ENCODE results near the gene FFAR2. TPM values are rescaled to one million over a fixed set of nuclear protein-coding genes. Genes with fewer than 3 reads are reported as not detected.

FFAR2 gene
- total RNA-seq, 5 donors from 2014 or later (not counting 1 experiment from before 2014, with no cell fraction given) = not detected

DNA sequence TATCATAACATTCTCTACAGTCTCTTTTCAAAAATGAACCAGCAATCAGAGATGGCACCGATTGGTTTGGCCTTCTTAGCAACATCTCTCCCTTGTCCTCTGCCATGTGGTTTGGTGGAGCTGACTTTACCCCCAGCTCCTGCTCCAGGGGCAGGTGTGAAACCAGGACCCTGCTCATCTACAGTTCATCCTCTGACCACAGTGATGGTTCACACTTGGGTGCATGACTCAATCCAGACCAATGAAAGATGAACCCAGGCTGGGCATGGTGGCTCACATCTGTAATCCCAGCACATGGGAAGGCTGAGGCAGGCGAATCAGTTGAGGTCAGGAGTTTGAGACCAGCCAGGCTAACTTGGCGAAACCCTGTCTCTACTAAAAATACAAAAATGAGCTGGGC, 33.6 kb upstream of the FFAR2 start:
- H3K36me3 ChIP-seq (ENCODE audit: control insufficient read depth in 2 of 2, extremely low read depth in 1 of 2, insufficient read depth in 1 of 2, low read length in 1 of 2) = no peaks in the 10 kb centered on the region
- DNase-seq (no peak), ATAC-seq (replicated peaks in 1 of 4) (no peak)
- peaks cover 3 to 17% of the 10 kb centered on the region in 2 experiments for H3K27me3 ChIP-seq (replicated peaks in 1 of 2; ENCODE audit: control insufficient read depth in 2 of 2, extremely low read depth in 1 of 2, insufficient read depth in 2 of 2, low read length in 1 of 2)
- H3K9me3 ChIP-seq = no peaks in the 10 kb centered on the region
- no peak overlapping the region for H3K27ac Mint-ChIP-seq
- no peak overlapping the region for H3K4me3 ChIP-seq (ENCODE audit: control insufficient read depth in 1 of 2, extremely low read depth in 1 of 2, low read length in 1 of 2)
- H3K27me3 Mint-ChIP-seq = peaks cover 24 to 34% of the 10 kb centered on the region in 2 donors
- H3K36me3 Mint-ChIP-seq = no peaks in the 10 kb centered on the region
- H3K4me3 Mint-ChIP-seq = no peak overlapping the region
- ChIA-PET CTCF (interaction anchor here in 1 of 2 donors (0.6 kb wide), 1 partner anchor 677 kb away, joined by 3 read pairs; no protein-coding TSS in a partner anchor), POLR2A (no interaction called here)
- no peaks in the 10 kb centered on the region for H3K9me3 Mint-ChIP-seq
- no peaks in the 10 kb centered on the region for H3K4me1 Mint-ChIP-seq
- 93% methylated on average over 2 of the region's 3 CpGs for WGBS (ENCODE audit: insufficient coverage)
- no peak overlapping the region for H3K27ac ChIP-seq (ENCODE audit: low read length)
- no peaks in the 10 kb centered on the region for H3K4me1 ChIP-seq (ENCODE audit: control insufficient read depth in 1 of 2, extremely low read depth in 1 of 2, insufficient read depth in 2 of 2, low read length in 2 of 2)

DNA sequence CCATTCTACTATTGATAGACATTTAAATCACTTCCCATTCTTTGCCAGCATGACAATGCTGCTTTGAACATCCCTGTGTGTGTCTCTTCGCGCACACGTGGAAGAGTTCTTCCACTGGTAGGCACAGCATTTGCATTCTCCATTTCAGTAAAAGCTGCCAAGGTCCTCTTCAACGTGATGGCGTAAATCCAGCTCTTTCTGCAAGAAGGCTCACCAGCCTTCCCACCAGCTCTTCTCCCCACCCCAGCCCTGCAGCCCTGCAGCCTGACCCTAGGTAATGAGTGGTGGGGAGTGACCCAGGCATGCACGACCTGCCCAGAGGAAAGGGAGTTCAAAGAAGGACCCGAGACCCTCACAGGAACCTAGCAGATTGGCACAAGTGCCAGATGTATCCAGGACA, 31.7 kb upstream of the FFAR2 start:
- Histone ChIP-seq H3K36me3 (ENCODE audit: control insufficient read depth in 2 of 2, extremely low read depth in 1 of 2, insufficient read depth in 1 of 2, low read length in 1 of 2) (no peaks in the 10 kb centered on the region), H3K9me3 (no peaks in the 10 kb centered on the region), H3K4me3 (ENCODE audit: control insufficient read depth in 1 of 2, extremely low read depth in 1 of 2, low read length in 1 of 2) (no peak overlapping the region), H3K4me1 (ENCODE audit: control insufficient read depth in 1 of 2, extremely low read depth in 1 of 2, insufficient read depth in 2 of 2, low read length in 2 of 2) (peaks cover 0 to 3% of the 10 kb centered on the region in 2 experiments), H3K27me3 (replicated peaks in 1 of 2; ENCODE audit: control insufficient read depth in 2 of 2, extremely low read depth in 1 of 2, insufficient read depth in 2 of 2, low read length in 1 of 2) (peaks cover 3 to 14% of the 10 kb centered on the region in 2 experiments), H3K27ac (ENCODE audit: low read length) (no peak overlapping the region)
- ChIA-PET POLR2A (no interaction called here), CTCF (interaction anchor here in 1 of 2 donors (0.6 kb wide), 1 partner anchor 61 kb away, joined by 3 read pairs; no protein-coding TSS in a partner anchor)
- no peak overlapping the region for H3K4me3 Mint-ChIP-seq
- H3K36me3 Mint-ChIP-seq = no peaks in the 10 kb centered on the region
- no peaks in the 10 kb centered on the region for H3K9me3 Mint-ChIP-seq
- ATAC-seq (replicated peaks in 1 of 4) = no peak
- DNase-seq = no peak
- peaks cover 0 to 2% (median 0%) of the 10 kb centered on the region in 3 donors for H3K4me1 Mint-ChIP-seq
- H3K27ac Mint-ChIP-seq = no peak overlapping the region
- H3K27me3 Mint-ChIP-seq = peaks cover 23 to 35% of the 10 kb centered on the region in 2 donors
- 86% methylated on average over 4 of the region's 7 CpGs for whole genome bisulfite sequencing (ENCODE audit: insufficient coverage)

- Histone ChIP-seq H3K36me3 (ENCODE audit: control insufficient read depth in 2 of 2, extremely low read depth in 1 of 2, insufficient read depth in 1 of 2, low read length in 1 of 2) (no peaks in the 10 kb centered on the region), H3K4me3 (ENCODE audit: control insufficient read depth in 1 of 2, extremely low read depth in 1 of 2, low read length in 1 of 2) (no peak overlapping the region), H3K4me1 (ENCODE audit: control insufficient read depth in 1 of 2, extremely low read depth in 1 of 2, insufficient read depth in 2 of 2, low read length in 2 of 2) (peaks cover 0 to 3% of the 10 kb centered on the region in 2 experiments), H3K27me3 (replicated peaks in 1 of 2; ENCODE audit: control insufficient read depth in 2 of 2, extremely low read depth in 1 of 2, insufficient read depth in 2 of 2, low read length in 1 of 2) (peaks cover 3 to 14% of the 10 kb centered on the region in 2 experiments), H3K9me3 (no peaks in the 10 kb centered on the region), H3K27ac (ENCODE audit: low read length) (no peak overlapping the region)
- POLR2A ChIA-PET = no interaction called here
- H3K36me3 Mint-ChIP-seq = no peaks in the 10 kb centered on the region
- DNase-seq = no peak
- no peak overlapping the region for H3K4me3 Mint-ChIP-seq
- no peak overlapping the region for H3K27ac Mint-ChIP-seq
- ATAC-seq (replicated peaks in 1 of 4) = no peak
- WGBS (ENCODE audit: insufficient coverage) = 90% methylated on average over 2 of the region's 2 CpGs
- peaks cover 20 to 32% of the 10 kb centered on the region in 2 donors for H3K27me3 Mint-ChIP-seq
- H3K4me1 Mint-ChIP-seq = peaks cover 0 to 2% (median 0%) of the 10 kb centered on the region in 3 donors
- CTCF ChIA-PET = no interaction called here
- H3K9me3 Mint-ChIP-seq = no peaks in the 10 kb centered on the region
Measured at GRCh38 chr19:35417278-35417677, 30.8 kb upstream of the FFAR2 start.

GRCh38 chr19:35417713-35418534, 30.1 kb upstream of the FFAR2 start:
- Mint-ChIP-seq H3K4me1 (peaks cover 0 to 2% (median 0%) of the 10 kb centered on the region in 3 donors), H3K27ac (no peak overlapping the region), H3K4me3 (no peak overlapping the region), H3K36me3 (no peaks in the 10 kb centered on the region), H3K9me3 (no peaks in the 10 kb centered on the region), H3K27me3 (peaks cover 20 to 28% of the 10 kb centered on the region in 2 donors)
- H3K4me3 ChIP-seq (ENCODE audit: control insufficient read depth in 1 of 2, extremely low read depth in 1 of 2, low read length in 1 of 2) = no peak overlapping the region
- no peaks in the 10 kb centered on the region for H3K36me3 ChIP-seq (ENCODE audit: control insufficient read depth in 2 of 2, extremely low read depth in 1 of 2, insufficient read depth in 1 of 2, low read length in 1 of 2)
- no peaks in the 10 kb centered on the region for H3K9me3 ChIP-seq
- H3K4me1 ChIP-seq (ENCODE audit: control insufficient read depth in 1 of 2, extremely low read depth in 1 of 2, insufficient read depth in 2 of 2, low read length in 2 of 2) = peaks cover 0 to 3% of the 10 kb centered on the region in 2 experiments
- CTCF ChIA-PET = no interaction called here
- POLR2A ChIA-PET = no interaction called here
- no peak overlapping the region for H3K27ac ChIP-seq (ENCODE audit: low read length)
- no peak for ATAC-seq (replicated peaks in 1 of 4)
- peaks cover 3 to 14% of the 10 kb centered on the region in 2 experiments for H3K27me3 ChIP-seq (replicated peaks in 1 of 2; ENCODE audit: control insufficient read depth in 2 of 2, extremely low read depth in 1 of 2, insufficient read depth in 2 of 2, low read length in 1 of 2)
- DNase-seq = no peak
- WGBS (ENCODE audit: insufficient coverage) = no CpG with 5 or more reads among the region's 7 CpGs

GRCh38 chr19:35419046-35419445, 29.0 kb upstream of the FFAR2 start:
- Mint-ChIP-seq H3K4me1 (peaks cover 0 to 2% (median 0%) of the 10 kb centered on the region in 3 donors), H3K4me3 (no peak overlapping the region), H3K36me3 (no peaks in the 10 kb centered on the region), H3K27me3 (peaks cover 20 to 24% of the 10 kb centered on the region in 2 donors), H3K27ac (no peak overlapping the region), H3K9me3 (no peaks in the 10 kb centered on the region)
- WGBS (ENCODE audit: insufficient coverage) = no CpG with 5 or more reads among the region's 3 CpGs
- H3K4me1 ChIP-seq (ENCODE audit: control insufficient read depth in 1 of 2, extremely low read depth in 1 of 2, insufficient read depth in 2 of 2, low read length in 2 of 2) = peaks cover 0 to 3% of the 10 kb centered on the region in 2 experiments
- ChIA-PET POLR2A (no interaction called here), CTCF (no interaction called here)
- no peak overlapping the region for H3K27ac ChIP-seq (ENCODE audit: low read length)
- no peaks in the 10 kb centered on the region for H3K36me3 ChIP-seq (ENCODE audit: control insufficient read depth in 2 of 2, extremely low read depth in 1 of 2, insufficient read depth in 1 of 2, low read length in 1 of 2)
- H3K27me3 ChIP-seq (replicated peaks in 1 of 2; ENCODE audit: control insufficient read depth in 2 of 2, extremely low read depth in 1 of 2, insufficient read depth in 2 of 2, low read length in 1 of 2) = peaks cover 3 to 14% of the 10 kb centered on the region in 2 experiments
- no peaks in the 10 kb centered on the region for H3K9me3 ChIP-seq
- DNase-seq (no peak), ATAC-seq (replicated peaks in 1 of 4) (no peak)
- no peak overlapping the region for H3K4me3 ChIP-seq (ENCODE audit: control insufficient read depth in 1 of 2, extremely low read depth in 1 of 2, low read length in 1 of 2)

- no peaks in the 10 kb centered on the region for H3K9me3 Mint-ChIP-seq
- ATAC-seq (replicated peaks in 1 of 4) (no peak), DNase-seq (no peak)
- Histone ChIP-seq H3K4me3 (ENCODE audit: control insufficient read depth in 1 of 2, extremely low read depth in 1 of 2, low read length in 1 of 2) (no peak overlapping the region), H3K27me3 (replicated peaks in 1 of 2; ENCODE audit: control insufficient read depth in 2 of 2, extremely low read depth in 1 of 2, insufficient read depth in 2 of 2, low read length in 1 of 2) (peaks cover 3 to 14% of the 10 kb centered on the region in 2 experiments), H3K27ac (ENCODE audit: low read length) (no peak overlapping the region), H3K36me3 (ENCODE audit: control insufficient read depth in 2 of 2, extremely low read depth in 1 of 2, insufficient read depth in 1 of 2, low read length in 1 of 2) (no peaks in the 10 kb centered on the region), H3K9me3 (no peaks in the 10 kb centered on the region), H3K4me1 (ENCODE audit: control insufficient read depth in 1 of 2, extremely low read depth in 1 of 2, insufficient read depth in 2 of 2, low read length in 2 of 2) (peaks cover 0 to 3% of the 10 kb centered on the region in 2 experiments)
- ChIA-PET CTCF (no interaction called here), POLR2A (no interaction called here)
- H3K4me3 Mint-ChIP-seq = no peak overlapping the region
- H3K27ac Mint-ChIP-seq = no peak overlapping the region
- no peaks in the 10 kb centered on the region for H3K36me3 Mint-ChIP-seq
- peaks cover 20 to 25% of the 10 kb centered on the region in 2 donors for H3K27me3 Mint-ChIP-seq
- peaks cover 0 to 2% (median 0%) of the 10 kb centered on the region in 3 donors for H3K4me1 Mint-ChIP-seq
- WGBS (ENCODE audit: insufficient coverage) = no CpG with 5 or more reads among the region's 5 CpGs
Measured at GRCh38 chr19:35419805-35420204, 28.3 kb upstream of the FFAR2 start.
